ENCODE results near the gene C6orf47.

C6orf47 gene

DNA sequence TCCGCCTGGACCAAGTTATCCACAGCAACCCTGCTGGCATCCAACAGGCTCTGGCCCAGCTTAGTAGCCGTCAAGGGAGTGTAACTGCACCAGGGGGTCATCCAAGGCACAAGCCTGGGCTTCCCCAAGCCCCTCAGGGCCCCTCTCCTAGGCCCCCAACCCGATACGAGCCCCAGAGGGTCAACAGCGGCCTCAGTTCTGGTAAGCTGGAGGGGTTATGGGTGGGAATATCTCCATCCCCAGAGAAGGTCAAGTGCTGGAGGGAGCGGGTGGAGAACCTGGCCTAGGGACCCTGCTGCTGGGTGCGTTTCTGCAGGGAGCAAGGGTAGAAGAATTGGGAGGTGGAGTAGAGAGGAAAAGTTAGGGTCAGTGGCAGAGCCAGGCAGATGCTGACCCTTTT is 27.1 kb downstream of the C6orf47 start:
- DNase-seq = no peak

GRCh38 chr6:31632279-31632946 is 28.2 kb downstream of the C6orf47 start:
- DNase-seq = no peak

- no peak for DNase-seq
Measured at GRCh38 chr6:31631681-31632278, 28.8 kb downstream of the C6orf47 start.

DNA sequence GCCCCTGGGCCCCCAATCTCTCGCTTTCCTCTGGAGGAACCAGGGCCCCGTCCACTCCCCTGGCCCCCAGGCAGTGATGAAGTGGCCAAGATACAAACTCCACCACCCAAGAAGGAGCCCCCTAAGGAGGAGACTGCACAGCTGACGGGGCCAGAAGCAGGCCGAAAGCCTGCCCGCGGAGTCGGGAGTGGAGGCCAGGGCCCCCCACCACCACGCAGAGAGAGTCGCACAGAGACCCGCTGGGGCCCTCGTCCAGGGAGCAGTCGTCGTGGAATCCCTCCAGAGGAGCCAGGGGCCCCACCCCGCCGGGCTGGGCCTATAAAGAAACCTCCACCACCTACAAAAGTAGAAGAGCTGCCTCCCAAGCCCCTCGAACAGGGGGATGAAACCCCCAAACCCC is 29.4 kb downstream of the C6orf47 start:
- no peak for DNase-seq

- DNase-seq = no peak
Measured at GRCh38 chr6:31630177-31630934, 30.2 kb downstream of the C6orf47 start.

- DNase-seq = no peak
Measured at GRCh38 chr6:31629014-31629413, 31.6 kb downstream of the C6orf47 start.

DNA sequence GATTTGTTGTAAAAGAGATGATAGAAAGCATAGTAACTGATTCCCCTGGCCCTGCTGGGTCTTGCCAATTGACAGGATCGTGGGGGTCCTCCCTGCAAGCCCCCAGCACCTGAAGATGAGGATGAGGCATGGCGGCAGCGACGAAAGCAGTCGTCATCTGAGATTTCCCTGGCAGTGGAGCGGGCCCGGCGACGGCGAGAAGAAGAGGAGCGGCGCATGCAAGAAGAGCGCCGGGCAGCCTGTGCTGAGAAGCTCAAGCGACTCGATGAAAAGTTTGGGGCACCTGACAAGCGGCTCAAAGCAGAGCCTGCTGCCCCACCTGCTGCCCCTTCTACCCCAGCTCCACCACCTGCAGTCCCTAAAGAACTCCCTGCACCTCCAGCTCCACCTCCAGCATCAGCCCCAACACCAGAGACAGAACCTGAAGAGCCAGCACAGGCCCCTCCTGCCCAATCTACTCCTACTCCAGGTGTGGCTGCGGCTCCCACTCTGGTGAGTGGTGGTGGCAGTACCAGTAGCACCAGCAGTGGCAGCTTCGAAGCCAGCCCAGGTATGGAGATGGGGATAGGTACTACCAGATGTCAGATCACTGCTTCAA is 32.8 kb downstream of the C6orf47 start:
- no peak for DNase-seq

GRCh38 chr6:31626952-31627351 is 33.6 kb downstream of the C6orf47 start:
- no peak for DNase-seq

GRCh38 chr6:31624070-31624469 is 36.5 kb downstream of the C6orf47 start:
- no peak for DNase-seq

DNA sequence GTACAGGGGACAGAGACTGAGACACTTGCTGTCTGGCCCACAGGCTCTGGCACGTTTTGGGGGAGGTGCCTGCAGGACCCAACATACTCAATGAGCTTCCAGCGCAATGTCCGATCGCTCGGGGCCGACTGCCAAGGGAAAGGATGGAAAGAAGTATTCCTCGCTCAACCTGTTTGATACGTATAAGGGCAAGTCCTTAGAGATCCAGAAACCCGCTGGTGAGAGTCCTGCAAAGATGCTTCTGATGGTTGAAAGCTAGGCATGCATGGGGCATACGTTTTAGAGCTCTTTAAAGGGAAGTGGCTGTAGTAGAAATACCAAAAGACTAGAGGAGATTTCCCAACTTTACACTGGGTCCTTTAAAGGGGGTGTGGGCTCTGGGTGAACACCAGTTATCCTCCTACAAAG is 37.9 kb downstream of the C6orf47 start:
- DNase-seq = no peak

DNA sequence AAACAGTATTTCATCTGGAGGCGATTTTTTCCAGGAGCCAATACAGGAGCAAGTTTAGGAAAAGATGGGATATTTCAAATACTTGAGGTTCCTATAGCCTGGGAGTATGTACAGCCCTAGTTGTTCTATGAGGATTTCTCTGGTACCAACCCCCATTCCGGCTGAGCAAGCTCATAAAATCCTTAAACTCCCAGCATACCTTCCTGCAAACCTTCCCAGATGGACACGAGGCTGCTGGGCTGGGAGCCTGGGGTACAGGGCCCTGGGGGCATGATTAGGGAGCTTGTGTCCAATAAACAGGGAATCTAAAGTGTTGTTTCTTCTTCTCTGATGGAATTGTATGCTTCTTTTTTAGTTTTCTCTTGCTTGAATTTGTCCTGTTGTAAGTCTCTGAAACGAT is 38.6 kb downstream of the C6orf47 start:
- no peak for DNase-seq

DNA sequence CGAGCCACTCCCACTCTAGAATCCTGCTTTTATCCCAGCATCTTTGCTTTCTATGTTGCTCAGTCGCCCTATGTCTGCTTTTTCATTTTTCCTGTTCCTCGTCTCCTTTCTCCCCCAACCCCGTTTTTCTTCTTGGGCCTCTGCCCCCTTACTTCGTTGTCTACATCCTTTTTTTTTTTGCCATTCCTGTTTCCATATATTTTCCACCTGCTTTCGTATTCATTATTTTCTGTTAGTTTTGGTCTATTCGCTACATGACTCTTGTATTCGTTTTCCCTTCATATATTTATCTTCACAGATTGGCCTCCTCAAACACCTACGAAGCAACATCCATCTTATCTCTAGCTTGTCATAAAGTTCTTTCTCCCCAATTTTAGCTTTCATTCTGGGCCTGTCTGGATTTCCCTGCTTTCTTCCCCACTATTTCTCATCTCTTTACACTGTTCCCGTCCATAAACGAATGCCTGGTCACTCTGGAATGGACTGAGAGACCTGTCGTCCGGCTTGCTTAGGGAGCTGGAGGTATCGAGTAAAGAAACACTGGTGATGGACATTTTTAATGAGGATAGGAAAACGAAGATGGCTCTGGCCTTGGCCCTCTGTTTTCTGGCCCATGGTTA is 39.1 kb downstream of the C6orf47 start:
- DNase-seq = no peak

- peak; percentile 40 to 79 for DNase-seq
Measured at GRCh38 chr6:31620586-31621319, 39.8 kb downstream of the C6orf47 start, which contains the start of gene PRRC2A. Gene PRRC2A (plus strand): TSS chr6:31620715. CDS start chr6:31622790, 2,075 bp downstream.

GRCh38 chr6:31619805-31620585 is 40.6 kb downstream of the C6orf47 start:
- DNase-seq = peak; percentile 97 to 98

DNA sequence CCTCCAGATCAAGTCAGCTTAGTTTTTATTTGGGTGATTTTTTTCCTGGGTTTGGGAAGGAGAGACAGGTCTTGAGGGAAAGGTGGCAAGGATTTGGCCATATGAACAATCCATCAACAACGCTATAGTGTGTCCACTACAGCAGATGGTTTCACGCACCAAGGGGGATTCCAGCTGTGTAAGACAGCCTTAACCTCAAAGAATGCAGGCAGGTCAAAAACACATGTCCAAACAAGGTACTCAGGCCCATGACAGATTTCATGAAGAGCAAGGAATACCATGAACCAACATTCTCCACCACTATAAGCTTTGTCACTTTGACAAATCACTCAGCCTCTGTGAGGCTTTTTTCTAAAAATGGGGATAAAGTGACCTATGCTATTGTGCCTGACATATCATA is 43.6 kb downstream of the C6orf47 start:
- no peak for DNase-seq

- no peak for DNase-seq
Measured at GRCh38 chr6:31615748-31616147, 44.8 kb downstream of the C6orf47 start.

DNA sequence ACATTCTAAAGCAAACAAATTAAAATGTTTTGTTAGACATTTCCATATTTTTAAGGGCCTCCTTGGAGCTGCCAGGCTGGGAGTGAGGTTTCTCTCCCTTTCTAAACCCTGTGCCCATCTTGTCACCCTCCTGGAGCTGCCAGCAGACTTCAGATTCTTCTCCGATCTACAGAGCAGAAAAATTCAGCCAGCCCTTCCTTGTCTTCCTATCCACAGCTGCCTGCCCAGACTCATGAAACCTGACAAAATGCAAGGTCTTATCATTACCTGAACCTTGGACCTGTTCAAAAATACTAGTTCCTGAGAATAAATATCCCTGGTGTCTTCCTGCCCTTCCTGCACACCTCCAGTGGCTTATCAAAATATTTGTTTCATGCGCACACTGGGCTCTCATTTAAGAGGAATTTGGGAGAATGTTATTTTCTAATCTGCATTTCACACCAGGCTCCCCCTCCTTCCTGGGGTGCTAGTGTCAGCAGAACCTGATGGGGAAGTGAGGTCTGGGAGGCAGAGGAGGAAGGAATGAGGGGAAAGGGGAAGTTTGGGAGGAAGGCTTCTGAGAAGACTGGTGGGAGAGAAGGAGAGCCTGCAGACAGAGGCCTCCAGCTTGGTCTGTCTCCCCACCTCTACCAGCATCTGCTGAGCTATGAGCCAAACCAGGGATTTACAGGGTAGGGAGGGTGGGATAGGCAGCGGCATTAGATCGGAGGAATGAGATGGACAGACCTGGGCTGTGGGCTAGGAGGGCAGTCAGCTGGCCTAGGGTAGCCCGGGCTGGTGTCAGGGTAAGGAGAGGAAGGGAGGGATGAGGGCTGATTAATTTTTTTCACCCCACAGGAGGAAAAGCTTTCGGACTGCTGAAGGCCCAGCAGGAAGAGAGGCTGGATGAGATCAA is 45.6 kb downstream of the C6orf47 start, which contains the start of gene AIF1:
Gene AIF1 (plus strand): TSS at position 551 of the 895 bp plus-strand sequence. CDS start 96 bp downstream, at position 647.
- DNase-seq = no peak

DNA sequence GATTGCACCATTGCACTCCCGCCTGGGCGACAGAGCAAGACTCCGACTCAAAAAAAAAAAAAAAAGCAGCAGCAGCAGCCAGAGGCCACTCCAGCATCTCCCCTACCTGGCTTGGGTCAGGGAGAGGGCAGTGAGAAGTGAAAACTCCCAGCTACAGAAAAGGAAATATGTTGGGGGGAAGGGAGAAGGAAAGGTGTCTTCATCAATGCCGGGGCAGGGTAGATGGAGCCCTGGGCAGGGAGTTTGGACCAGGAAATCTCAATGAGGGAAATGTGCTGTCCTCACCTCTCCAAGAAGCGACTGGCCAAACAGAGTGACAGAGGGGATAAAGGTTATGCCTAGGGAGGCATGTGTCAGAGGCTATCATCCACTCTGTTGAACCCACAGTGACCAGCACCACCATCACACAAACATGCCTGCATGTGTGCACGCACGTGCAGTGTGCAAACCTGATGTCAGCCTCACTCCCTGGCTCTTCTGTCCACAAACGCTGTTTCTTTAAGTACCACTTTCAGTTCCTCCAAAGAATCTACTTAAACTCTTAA is 46.4 kb downstream of the C6orf47 start:
- DNase-seq = no peak

- DNase-seq = no peak
Measured at GRCh38 chr6:31610968-31611367, 49.6 kb downstream of the C6orf47 start.

Measured in SHP77 (cell line).